ENCODE measurements around the gene USP17L30. TPM values are rescaled to one million over a fixed set of nuclear protein-coding genes. Genes with fewer than 3 reads are reported as not detected.
"Not testable (repeated sequence)": the region's sequence is repeated elsewhere in the genome, so short reads cannot be mapped to it uniquely, and the experiment has no call there.

USP17L30 gene
- polyA plus RNA-seq: not detected in 3 replicates
- polyA plus RNA-seq (2011; ENCODE audit: low read depth): not detected
- polyA plus RNA-seq (2011; cell fraction: cytosol; rRNA removed): not detected in 2 replicates
- not detected in 2 replicates for polyA plus RNA-seq (2011; cell fraction: nucleus; rRNA removed)
- not detected in 2 replicates for polyA plus RNA-seq (2012; ENCODE audit: low replicate concordance)
- polyA minus RNA-seq: not detected in 3 replicates
- polyA minus RNA-seq (2011; cell fraction: cytosol; rRNA and poly(A)+ RNA removed): not detected
- polyA minus RNA-seq (2011; cell fraction: nucleus; rRNA and poly(A)+ RNA removed): not detected in 2 replicates

GRCh38 chr4:9362829-9363228 is at the start of gene USP17L30:
Gene USP17L30 (plus strand): TSS chr4:9363129. CDS start chr4:9363129, 0 bp downstream.
- H3K4me2 ChIP-seq (ENCODE audit: control insufficient read depth, extremely low read depth, insufficient read depth, low read depth, low read length); H2AFZ ChIP-seq (ENCODE audit: control insufficient read depth, low read length); dilution Hi-C loops (cut with MboI; ENCODE audit: extremely low pct_ligation_motif_present, low sequenced_read_pairs): not testable (repeated sequence)

GRCh38 chr4:9324191-9324590 is 38.7 kb upstream of the USP17L30 start:
- H3K9me1 ChIP-seq (ENCODE audit: control insufficient read depth, extremely low read depth, insufficient read depth, low read length); H2AFZ ChIP-seq (ENCODE audit: control insufficient read depth, low read length); H3K9ac ChIP-seq (ENCODE audit: control insufficient read depth, extremely low read depth, insufficient read depth, low read length); H3K9me3 ChIP-seq (ENCODE audit: control insufficient read depth, low read depth, low read length); H3K4me3 ChIP-seq (ENCODE audit: control insufficient read depth in 2 of 3, extremely low read depth in 1 of 3, insufficient read depth in 2 of 3, low read depth in 1 of 3, low read length in 3 of 3); FAIRE-seq; H3K27ac ChIP-seq (ENCODE audit: control insufficient read depth, insufficient read depth, low read length); H3K4me2 ChIP-seq (ENCODE audit: control insufficient read depth, extremely low read depth, insufficient read depth, low read depth, low read length); DNase-seq (ENCODE audit: low read depth, low spot score); H3K36me3 ChIP-seq (ENCODE audit: control insufficient read depth in 2 of 2, extremely low read depth in 1 of 2, insufficient read depth in 2 of 2, low read length in 2 of 2); H3K4me1 ChIP-seq (ENCODE audit: control insufficient read depth, extremely low read depth, insufficient read depth, low read length); H4K20me1 ChIP-seq (ENCODE audit: control insufficient read depth, extremely low read depth, insufficient read depth, low read length); dilution Hi-C loops (cut with MboI; ENCODE audit: extremely low pct_ligation_motif_present, low sequenced_read_pairs); H3K79me2 ChIP-seq (ENCODE audit: control insufficient read depth, insufficient read depth, low read length); H3K27me3 ChIP-seq (ENCODE audit: control insufficient read depth, extremely low read depth, insufficient read depth, low read length): not testable (repeated sequence)

More at GRCh38 chr4:9362829-9363228, at the start of gene USP17L30:
- not testable (repeated sequence) for H3K9me3 ChIP-seq (ENCODE audit: control insufficient read depth, low read depth, low read length); H3K36me3 ChIP-seq (ENCODE audit: control insufficient read depth in 2 of 2, extremely low read depth in 1 of 2, insufficient read depth in 2 of 2, low read length in 2 of 2); H4K20me1 ChIP-seq (ENCODE audit: control insufficient read depth, extremely low read depth, insufficient read depth, low read length); H3K27me3 ChIP-seq (ENCODE audit: control insufficient read depth, extremely low read depth, insufficient read depth, low read length); DNase-seq (ENCODE audit: low read depth, low spot score); H3K27ac ChIP-seq (ENCODE audit: control insufficient read depth, insufficient read depth, low read length); H3K4me1 ChIP-seq (ENCODE audit: control insufficient read depth, extremely low read depth, insufficient read depth, low read length); H3K79me2 ChIP-seq (ENCODE audit: control insufficient read depth, insufficient read depth, low read length); FAIRE-seq; H3K9me1 ChIP-seq (ENCODE audit: control insufficient read depth, extremely low read depth, insufficient read depth, low read length); H3K9ac ChIP-seq (ENCODE audit: control insufficient read depth, extremely low read depth, insufficient read depth, low read length); H3K4me3 ChIP-seq (ENCODE audit: control insufficient read depth in 2 of 3, extremely low read depth in 1 of 3, insufficient read depth in 2 of 3, low read depth in 1 of 3, low read length in 3 of 3)

- not testable (repeated sequence) for H3K4me2 ChIP-seq (ENCODE audit: control insufficient read depth, extremely low read depth, insufficient read depth, low read depth, low read length); H3K36me3 ChIP-seq (ENCODE audit: control insufficient read depth in 2 of 2, extremely low read depth in 1 of 2, insufficient read depth in 2 of 2, low read length in 2 of 2)
Observed at GRCh38 chr4:9324865-9325264, 38.1 kb upstream of the USP17L30 start, which contains the start of gene USP17L24. Gene USP17L24 (plus strand): TSS chr4:9325165. CDS start chr4:9325165, 0 bp downstream.

GRCh38 chr4:9329611-9330010 is 33.3 kb upstream of the USP17L30 start, which contains the start of gene USP17L25:
Gene USP17L25 (plus strand): TSS chr4:9329911. CDS start chr4:9329911, 0 bp downstream.
- H4K20me1 ChIP-seq (ENCODE audit: control insufficient read depth, extremely low read depth, insufficient read depth, low read length); DNase-seq (ENCODE audit: low read depth, low spot score); H3K4me3 ChIP-seq (ENCODE audit: control insufficient read depth in 2 of 3, extremely low read depth in 1 of 3, insufficient read depth in 2 of 3, low read depth in 1 of 3, low read length in 3 of 3); dilution Hi-C loops (cut with MboI; ENCODE audit: extremely low pct_ligation_motif_present, low sequenced_read_pairs); H3K79me2 ChIP-seq (ENCODE audit: control insufficient read depth, insufficient read depth, low read length); H3K27ac ChIP-seq (ENCODE audit: control insufficient read depth, insufficient read depth, low read length); H3K4me2 ChIP-seq (ENCODE audit: control insufficient read depth, extremely low read depth, insufficient read depth, low read depth, low read length); FAIRE-seq; H3K9me1 ChIP-seq (ENCODE audit: control insufficient read depth, extremely low read depth, insufficient read depth, low read length); H3K36me3 ChIP-seq (ENCODE audit: control insufficient read depth in 2 of 2, extremely low read depth in 1 of 2, insufficient read depth in 2 of 2, low read length in 2 of 2); H2AFZ ChIP-seq (ENCODE audit: control insufficient read depth, low read length); H3K27me3 ChIP-seq (ENCODE audit: control insufficient read depth, extremely low read depth, insufficient read depth, low read length); H3K9me3 ChIP-seq (ENCODE audit: control insufficient read depth, low read depth, low read length); H3K9ac ChIP-seq (ENCODE audit: control insufficient read depth, extremely low read depth, insufficient read depth, low read length); H3K4me1 ChIP-seq (ENCODE audit: control insufficient read depth, extremely low read depth, insufficient read depth, low read length): not testable (repeated sequence)

More at GRCh38 chr4:9324865-9325264, 38.1 kb upstream of the USP17L30 start, which contains the start of gene USP17L24:
- DNase-seq (ENCODE audit: low read depth, low spot score); H3K4me1 ChIP-seq (ENCODE audit: control insufficient read depth, extremely low read depth, insufficient read depth, low read length); H3K9ac ChIP-seq (ENCODE audit: control insufficient read depth, extremely low read depth, insufficient read depth, low read length); dilution Hi-C loops (cut with MboI; ENCODE audit: extremely low pct_ligation_motif_present, low sequenced_read_pairs); H3K27ac ChIP-seq (ENCODE audit: control insufficient read depth, insufficient read depth, low read length); H3K9me3 ChIP-seq (ENCODE audit: control insufficient read depth, low read depth, low read length); H3K4me3 ChIP-seq (ENCODE audit: control insufficient read depth in 2 of 3, extremely low read depth in 1 of 3, insufficient read depth in 2 of 3, low read depth in 1 of 3, low read length in 3 of 3); FAIRE-seq; H2AFZ ChIP-seq (ENCODE audit: control insufficient read depth, low read length); H4K20me1 ChIP-seq (ENCODE audit: control insufficient read depth, extremely low read depth, insufficient read depth, low read length); H3K79me2 ChIP-seq (ENCODE audit: control insufficient read depth, insufficient read depth, low read length); H3K9me1 ChIP-seq (ENCODE audit: control insufficient read depth, extremely low read depth, insufficient read depth, low read length); H3K27me3 ChIP-seq (ENCODE audit: control insufficient read depth, extremely low read depth, insufficient read depth, low read length): not testable (repeated sequence)

- dilution Hi-C loops (cut with MboI; ENCODE audit: extremely low pct_ligation_motif_present, low sequenced_read_pairs); H3K27me3 ChIP-seq (ENCODE audit: control insufficient read depth, extremely low read depth, insufficient read depth, low read length); H2AFZ ChIP-seq (ENCODE audit: control insufficient read depth, low read length); H3K27ac ChIP-seq (ENCODE audit: control insufficient read depth, insufficient read depth, low read length); DNase-seq (ENCODE audit: low read depth, low spot score); H3K4me2 ChIP-seq (ENCODE audit: control insufficient read depth, extremely low read depth, insufficient read depth, low read depth, low read length); H4K20me1 ChIP-seq (ENCODE audit: control insufficient read depth, extremely low read depth, insufficient read depth, low read length); H3K36me3 ChIP-seq (ENCODE audit: control insufficient read depth in 2 of 2, extremely low read depth in 1 of 2, insufficient read depth in 2 of 2, low read length in 2 of 2); H3K9ac ChIP-seq (ENCODE audit: control insufficient read depth, extremely low read depth, insufficient read depth, low read length); H3K9me3 ChIP-seq (ENCODE audit: control insufficient read depth, low read depth, low read length); H3K9me1 ChIP-seq (ENCODE audit: control insufficient read depth, extremely low read depth, insufficient read depth, low read length); H3K4me1 ChIP-seq (ENCODE audit: control insufficient read depth, extremely low read depth, insufficient read depth, low read length); H3K4me3 ChIP-seq (ENCODE audit: control insufficient read depth in 2 of 3, extremely low read depth in 1 of 3, insufficient read depth in 2 of 3, low read depth in 1 of 3, low read length in 3 of 3); FAIRE-seq; H3K79me2 ChIP-seq (ENCODE audit: control insufficient read depth, insufficient read depth, low read length): not testable (repeated sequence)
Observed at GRCh38 chr4:9334358-9334757, 28.6 kb upstream of the USP17L30 start, which contains the start of gene USP17L26. Gene USP17L26 (plus strand): TSS chr4:9334658. CDS start chr4:9334658, 0 bp downstream.

Measured in keratinocyte (primary cell).